Measurements from ENCODE around the gene ZFHX3.
A peak's percentile ranks its signal among the peaks of the same experiment; 100 is the strongest.
"Not testable (repeated sequence)": the region's sequence is repeated elsewhere in the genome, so short reads cannot be mapped to it uniquely, and the experiment has no call there.

The ZFHX3 gene

DNA sequence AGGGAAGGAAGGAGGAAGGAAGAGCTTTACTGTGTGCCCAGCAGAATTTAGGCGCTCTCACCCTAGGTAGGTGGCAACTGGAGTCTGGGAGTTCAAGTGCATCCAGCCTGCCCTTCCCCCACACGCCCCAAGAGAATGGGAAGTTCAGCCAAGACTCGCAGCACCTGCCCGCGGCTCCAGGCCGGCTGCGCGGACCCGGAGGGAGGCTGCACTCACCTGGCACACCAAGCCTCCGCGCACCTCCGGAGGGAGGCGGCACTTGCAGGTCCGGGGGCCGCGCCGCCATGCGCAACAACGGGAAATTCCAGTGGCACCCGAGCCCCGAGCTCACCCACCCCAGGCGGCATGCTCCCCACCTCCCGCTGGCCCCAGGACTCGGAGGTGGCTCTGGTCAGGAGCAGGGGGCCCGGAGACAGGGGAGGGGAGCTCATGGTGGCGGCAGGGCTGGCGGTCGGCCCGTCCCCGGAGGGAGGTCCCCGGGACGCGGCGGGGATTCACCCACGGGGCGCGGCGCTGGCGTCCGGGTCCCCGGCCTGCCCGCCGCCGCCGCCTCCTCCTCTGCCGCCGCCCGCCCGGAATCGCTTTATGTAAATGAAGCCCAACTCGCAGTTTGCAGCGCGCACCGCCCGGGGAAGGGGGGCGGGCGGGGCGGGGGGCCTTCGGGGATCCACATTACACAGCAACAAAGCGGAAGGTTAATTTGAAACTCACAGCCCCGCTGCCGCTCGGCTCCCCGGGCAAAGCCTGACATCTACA, at the start of gene ZFHX3:
ZFHX3 (minus strand) TSS at position 593 of the 756 bp plus-strand sequence. CDS start 87,983 bp downstream, outside the sequence.
- DNase-seq = no peak

DNA sequence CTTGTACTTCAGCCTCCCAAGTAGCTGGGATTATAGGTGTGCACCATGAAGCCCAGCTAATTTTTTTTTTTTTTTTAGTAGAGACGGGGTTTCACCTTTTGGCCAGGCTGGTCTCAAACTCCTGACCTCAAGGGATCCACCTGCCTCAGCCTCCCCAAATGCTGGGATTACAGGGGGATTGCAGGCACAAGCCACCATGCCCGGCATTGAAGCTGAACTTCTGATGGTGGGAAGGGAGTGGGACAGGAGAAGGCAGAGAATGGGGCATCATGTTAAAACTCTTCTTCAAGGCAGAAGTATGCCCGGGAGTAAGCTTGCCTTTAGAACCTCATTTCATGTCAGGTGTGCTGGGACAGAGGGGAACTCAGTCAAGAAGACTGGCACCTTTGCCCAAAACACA, 48.6 kb upstream of the ZFHX3 start:
- DNase-seq = no peak

GRCh38 chr16:73095885-73096421, 48.0 kb upstream of the ZFHX3 start:
- DNase-seq = peak; percentile 16

GRCh38 chr16:73095142-73095820, 47.4 kb upstream of the ZFHX3 start:
- DNase-seq = no peak

- no peak for DNase-seq
These were observed 46.4 kb upstream of the ZFHX3 start for GRCh38 chr16:73094371-73094770.

GRCh38 chr16:73093146-73094144, 45.5 kb upstream of the ZFHX3 start:
- no peak for DNase-seq

DNA sequence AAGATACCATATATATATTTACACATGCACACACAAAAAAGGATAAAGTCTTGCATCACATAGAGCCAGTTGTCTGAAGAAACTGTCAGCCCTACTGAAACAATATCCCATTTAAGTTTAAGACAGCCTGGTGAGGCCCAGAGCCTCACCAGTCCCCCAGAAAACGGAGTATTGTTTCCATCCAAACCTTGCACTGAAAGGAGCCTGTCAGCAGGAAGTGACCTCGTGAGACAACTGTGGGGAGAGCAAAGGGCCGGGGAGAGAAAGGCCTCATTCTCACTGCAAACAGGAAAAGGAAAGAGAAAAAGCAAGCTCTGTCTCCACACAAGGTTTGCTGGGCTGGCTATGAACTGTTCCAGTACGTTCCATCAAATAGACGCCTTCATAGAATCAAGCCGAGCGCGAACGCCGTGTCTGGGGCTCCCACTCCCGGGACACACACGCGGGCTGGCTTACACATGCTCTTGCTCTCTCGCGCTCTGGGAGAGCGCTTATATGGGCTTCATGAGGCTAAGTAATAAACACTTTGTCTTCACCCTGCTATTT, 44.4 kb upstream of the ZFHX3 start:
- DNase-seq = no peak

DNA sequence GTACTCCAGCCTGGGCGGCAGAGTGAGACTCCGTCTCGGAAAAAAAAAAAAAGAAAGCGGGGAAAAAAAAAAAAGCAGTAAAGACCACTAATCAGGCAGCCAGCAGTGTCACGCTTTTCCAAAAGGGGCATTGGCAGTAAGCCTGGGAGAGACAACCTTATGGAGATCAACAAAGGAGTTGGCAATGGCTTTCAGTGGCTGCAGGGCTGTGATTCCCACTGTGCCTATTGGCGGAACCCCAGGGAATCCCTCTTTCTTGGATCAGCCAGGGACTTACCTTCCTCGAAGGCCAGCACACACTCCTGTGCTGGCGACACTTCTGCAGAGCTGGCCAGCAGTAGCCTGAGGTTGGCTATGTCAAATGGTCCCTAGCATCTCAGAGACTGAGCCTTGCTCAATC, 43.2 kb upstream of the ZFHX3 start:
- DNase-seq = no peak

DNA sequence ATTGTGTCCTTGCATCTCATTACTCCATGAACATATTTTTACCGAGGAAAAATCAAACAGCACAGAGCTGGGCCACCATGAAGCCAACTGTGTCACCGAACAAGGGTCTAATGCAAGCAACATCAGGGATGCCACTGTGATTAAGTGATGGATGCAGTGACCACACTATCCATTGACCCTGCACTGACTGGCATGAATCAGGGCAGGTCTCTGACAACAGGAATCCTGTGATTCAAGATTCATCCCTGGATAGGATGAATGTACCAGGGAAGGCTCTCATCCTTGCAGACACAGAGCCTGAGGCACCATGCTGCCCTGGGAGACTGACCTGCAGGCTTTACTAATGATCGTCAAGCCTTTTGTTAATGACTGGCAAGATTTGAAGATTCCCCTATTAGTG, 41.5 kb upstream of the ZFHX3 start:
- no peak for DNase-seq

- DNase-seq = no peak
These were observed 38.2 kb upstream of the ZFHX3 start for GRCh38 chr16:73086108-73086507.

DNA sequence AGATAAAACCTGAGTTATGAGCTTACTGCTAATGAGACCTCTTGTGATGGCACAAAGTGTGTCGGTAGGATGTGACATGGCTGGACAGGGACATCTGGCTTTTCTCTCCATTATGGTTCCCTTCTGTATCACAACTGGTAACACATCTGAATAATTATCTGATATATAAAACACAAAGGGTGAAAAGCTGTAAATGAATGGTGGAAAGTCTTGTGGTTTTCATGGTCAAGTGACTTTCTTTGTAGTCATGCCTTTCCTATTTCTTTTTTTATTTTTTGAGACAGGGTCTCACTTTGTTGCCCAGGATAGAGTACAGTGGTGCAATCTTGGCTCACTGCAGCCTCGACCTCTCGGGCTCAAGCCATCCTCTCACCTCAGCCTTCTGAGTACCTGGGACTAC, 35.3 kb upstream of the ZFHX3 start:
- no peak for DNase-seq

DNA sequence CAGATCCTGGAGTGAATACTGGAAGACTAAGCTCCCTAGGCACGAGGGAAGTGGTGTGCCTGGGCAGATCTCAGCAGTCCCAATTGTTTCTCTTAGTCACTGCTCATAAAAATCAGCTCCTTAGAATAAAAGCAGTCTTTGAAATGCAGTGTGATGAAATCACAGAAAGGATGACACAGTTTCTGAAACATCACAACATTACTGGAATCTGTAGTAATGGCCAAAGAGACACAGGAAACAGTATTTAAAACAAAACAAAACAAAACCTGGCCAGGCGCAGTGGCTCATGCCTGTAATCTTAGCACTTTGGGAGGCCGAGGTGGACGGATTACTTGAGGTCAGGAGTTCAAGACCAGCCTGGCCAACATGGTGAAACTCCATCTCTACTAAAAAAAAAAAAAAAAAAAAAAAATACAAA, 34.7 kb upstream of the ZFHX3 start:
- not testable (repeated sequence) for DNase-seq

GRCh38 chr16:73080931-73081330, 33.0 kb upstream of the ZFHX3 start:
- DNase-seq = no peak

- DNase-seq = no peak
These were observed 28.4 kb upstream of the ZFHX3 start for GRCh38 chr16:73076324-73076810.

DNA sequence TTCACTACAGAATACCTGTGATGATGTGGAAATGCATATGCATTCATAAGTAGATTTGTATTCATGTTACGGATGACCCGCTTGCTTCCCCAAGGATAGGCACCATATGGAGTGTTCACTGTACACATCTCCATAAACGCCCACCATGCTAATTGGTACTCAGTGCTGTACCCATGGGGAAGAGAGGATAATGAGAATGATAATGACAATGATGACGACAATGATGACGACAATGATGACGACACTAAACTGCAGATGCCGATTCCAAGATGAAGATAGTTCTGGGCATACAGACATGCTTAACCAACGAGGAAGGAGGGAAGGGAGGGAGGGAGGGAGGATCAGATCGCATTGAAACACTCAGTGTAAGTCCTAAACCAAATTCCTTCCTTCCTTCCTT, 26.5 kb upstream of the ZFHX3 start:
- DNase-seq = no peak

DNA sequence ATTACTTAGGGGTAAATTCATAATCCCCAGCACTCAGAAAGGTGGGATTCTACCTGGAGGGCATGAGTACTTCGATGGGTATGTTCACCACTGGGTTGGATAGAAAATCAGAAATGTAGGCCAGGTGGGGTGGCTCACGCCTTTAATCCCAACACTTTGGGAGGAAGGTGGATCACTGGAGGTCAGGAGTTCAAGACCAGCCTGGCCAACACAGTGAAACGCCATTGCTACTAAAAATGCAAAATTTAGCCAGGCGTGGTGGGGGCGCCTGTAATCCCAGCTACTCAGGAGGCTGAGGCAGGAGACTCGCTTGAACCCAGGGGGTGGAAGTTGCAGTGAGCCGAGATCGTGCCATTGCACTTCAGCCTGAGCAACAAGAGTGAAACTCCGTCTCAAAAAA, 24.1 kb upstream of the ZFHX3 start:
- not testable (repeated sequence) for DNase-seq

DNA sequence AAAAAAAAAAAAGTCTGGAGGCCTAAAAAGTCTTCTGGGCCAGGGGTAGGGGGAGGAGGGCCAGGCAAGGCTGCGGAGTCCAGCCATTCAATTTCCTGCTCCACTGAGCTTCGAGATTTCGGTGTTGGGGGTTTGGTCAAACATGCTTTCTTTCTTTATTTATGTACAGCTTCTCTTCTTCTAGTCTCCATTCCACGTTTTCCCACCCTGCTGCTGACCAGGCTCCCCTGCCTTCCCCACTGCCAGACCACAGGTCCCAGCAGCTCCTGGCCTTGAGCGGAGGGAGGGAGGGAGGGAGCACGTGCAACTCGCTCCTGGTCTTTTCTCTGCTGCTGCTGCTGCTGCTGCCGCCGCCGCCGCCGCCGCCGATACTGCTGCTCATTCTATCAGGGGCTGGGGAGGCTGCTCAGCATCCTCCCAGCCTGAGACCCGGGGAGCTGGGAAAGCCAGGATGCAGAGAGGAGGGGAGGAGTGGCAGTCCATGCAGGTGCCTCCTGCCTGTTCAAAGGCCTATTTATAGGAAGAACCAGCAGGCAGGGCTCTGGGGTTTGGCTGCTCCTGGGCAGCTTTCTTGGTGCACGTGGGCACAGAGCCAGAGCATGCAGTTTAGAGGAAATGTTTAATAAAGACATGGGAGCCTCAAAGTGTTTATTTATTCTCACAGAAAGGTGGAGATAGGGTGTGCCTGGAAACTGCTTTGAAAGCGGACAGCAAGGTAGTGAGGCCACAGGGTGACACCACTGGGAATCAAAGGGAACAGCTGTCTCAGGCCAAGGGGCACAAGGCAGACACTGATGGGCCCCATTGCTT, 23.4 kb upstream of the ZFHX3 start:
- no peak for DNase-seq

GRCh38 chr16:73069581-73070262, 21.8 kb upstream of the ZFHX3 start:
- no peak for DNase-seq

- peak; percentile 79 for DNase-seq
These were observed 20.8 kb upstream of the ZFHX3 start for GRCh38 chr16:73068541-73069401.

Measured in NCI-H1436 treated with DMSO at 0.1 percent for 48 hours (cell line).